SU-DHL-6 (cell line): ENCODE measurements around the gene CYB5B.
A peak's percentile ranks its signal among the peaks of the same experiment; 100 is the strongest.

Experiments used
- CTCF ChIP-seq: fragments of 200-600 bp; sonication (generic); IDR thresholded peaks from one replicate; pipeline ENCODE4 v1.5.1; 2017; ENCODE audit warnings: antibody characterized with exemption, mild to moderate bottlenecking, low read length, moderate library complexity; ENCODE audit not compliant: insufficient read depth, poor library complexity, severe bottlenecking
- EZH2phosphoT487 ChIP-seq: fragments of 200-600 bp; sonication (generic), shearing (Covaris generic); conservative IDR thresholded peaks from 2 replicates; pipeline ENCODE4 v1.6.1; 2018; ENCODE audit warnings: mild to moderate bottlenecking, antibody characterized with exemption, low read length, moderate library complexity, mixed read lengths

DNA sequence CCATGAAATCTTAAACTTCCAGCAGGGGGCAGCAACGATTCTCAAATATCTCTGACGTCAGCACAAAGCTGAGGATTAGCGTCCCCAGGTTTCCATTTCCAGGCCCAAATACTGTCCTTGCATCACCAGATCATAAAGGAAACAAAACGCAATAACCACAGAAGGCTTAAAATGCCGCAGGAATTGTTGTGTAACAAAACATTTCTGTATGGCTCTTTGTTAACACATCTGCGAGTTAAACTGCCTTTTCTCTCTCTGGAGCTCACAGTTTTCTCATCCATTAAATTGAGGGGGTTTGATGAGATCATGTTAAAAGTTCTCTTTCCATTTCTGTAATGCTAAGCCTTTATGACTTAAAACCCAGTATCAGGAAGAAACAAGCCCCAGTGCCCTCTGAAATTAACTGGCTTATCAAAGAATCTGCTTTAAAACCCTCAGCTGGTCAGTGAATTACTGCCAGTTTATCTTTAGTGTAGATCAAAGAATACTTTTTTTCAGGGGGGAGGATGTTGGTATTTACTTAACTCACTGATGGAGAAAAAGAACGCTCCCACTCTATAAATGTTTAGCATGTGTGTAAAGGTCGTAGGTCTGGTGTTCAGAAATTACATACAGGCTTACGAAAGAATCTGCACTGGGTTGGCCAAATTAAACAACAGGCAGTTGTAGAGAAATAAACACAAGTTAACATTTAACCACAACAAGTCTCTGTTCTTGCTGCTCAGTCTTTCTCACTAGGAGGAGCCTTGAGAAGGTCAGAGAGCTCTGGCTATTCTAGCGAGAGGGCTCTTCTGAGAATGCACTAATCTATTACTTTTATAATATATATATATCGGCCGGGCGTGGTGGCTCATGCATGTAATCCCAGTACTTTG lies 28.0 kb upstream of the CYB5B start:
- peak; percentile 66 for TF ChIP-seq CTCF
- TF ChIP-seq EZH2phosphoT487 = no peak
